Vagina (tissue), 2 donors: Measurements from ENCODE around the gene GTF2A1.

Experiments
- CTCF ChIP-seq, 3 experiments: fragments of 450-650 bp in 2 of 3; fragments of 200-600 bp in 1 of 3; sonication (generic) in 1 of 3; IDR thresholded peaks; one replicate each; pipeline ENCODE4 v1.5.1; 2017 to 2019; ENCODE audit warnings: antibody characterized with exemption in 3 of 3, mild to moderate bottlenecking in 2 of 3, moderate library complexity in 2 of 3
- POLR2A ChIP-seq, 2 donors: fragments of 450-650 bp; IDR thresholded peaks; one replicate each; pipeline ENCODE4 v1.6.1; 2017; ENCODE audit warnings: antibody characterized with exemption in 2 of 2, mild to moderate bottlenecking in 2 of 2, moderate library complexity in 2 of 2

- TF ChIP-seq POLR2A (IDR thresholded peaks at IDR 0.05) (no peak), CTCF (IDR thresholded peaks at IDR 0.05) (no peak)
Observed at GRCh38 chr14:81208489-81208888, 12.3 kb downstream of the GTF2A1 start.
